ENCODE measurements around the gene LAMC3. TPM values are rescaled to one million over a fixed set of nuclear protein-coding genes. Genes with fewer than 3 reads are reported as not detected.
A peak's percentile ranks its signal among the peaks of the same experiment; 100 is the strongest.

The LAMC3 gene
- total RNA-seq, 1 donor = 0.43 TPM

- no peak overlapping the region for H3K4me3 ChIP-seq (ENCODE audit: low read depth, low read length)
- TF ChIP-seq CTCF (IDR thresholded peaks at IDR 0.05; ENCODE audit: insufficient read depth, low read depth, low read length) = no peak
- DNase-seq (ENCODE audit: low read depth) = peak; percentile 22
Observed at GRCh38 chr9:130990978-130991777, 17.8 kb upstream of the LAMC3 start.

GRCh38 chr9:130991778-130992681, 16.9 kb upstream of the LAMC3 start:
- no peak for DNase-seq (ENCODE audit: low read depth)

GRCh38 chr9:130992682-130993032, 16.3 kb upstream of the LAMC3 start:
- no peak for DNase-seq (ENCODE audit: low read depth)
- no peak overlapping the region for H3K4me3 ChIP-seq (ENCODE audit: low read depth, low read length)
- no peak for TF ChIP-seq CTCF (IDR thresholded peaks at IDR 0.05; ENCODE audit: insufficient read depth, low read depth, low read length)

More at GRCh38 chr9:130991778-130992681, 16.9 kb upstream of the LAMC3 start:
- no peak for TF ChIP-seq CTCF (IDR thresholded peaks at IDR 0.05; ENCODE audit: insufficient read depth, low read depth, low read length)
- no peak overlapping the region for H3K4me3 ChIP-seq (ENCODE audit: low read depth, low read length)

- no peak for TF ChIP-seq CTCF (IDR thresholded peaks at IDR 0.05; ENCODE audit: insufficient read depth, low read depth, low read length)
Observed at GRCh38 chr9:130993303-130994030, 15.5 kb upstream of the LAMC3 start.

GRCh38 chr9:130994135-130995085, 14.6 kb upstream of the LAMC3 start:
- no peak overlapping the region for H3K4me3 ChIP-seq (ENCODE audit: low read depth, low read length)
- DNase-seq (ENCODE audit: low read depth) = no peak
- TF ChIP-seq CTCF (IDR thresholded peaks at IDR 0.05; ENCODE audit: insufficient read depth, low read depth, low read length) = no peak

More at GRCh38 chr9:130993303-130994030, 15.5 kb upstream of the LAMC3 start:
- DNase-seq (ENCODE audit: low read depth) = no peak
- no peak overlapping the region for H3K4me3 ChIP-seq (ENCODE audit: low read depth, low read length)
